GM23338 (cell line): ENCODE data around the gene GOLGA8B. TPM values are rescaled to one million over a fixed set of nuclear protein-coding genes. Genes with fewer than 3 reads are reported as not detected.

ENCODE experiments used
- ATAC-seq: fragments of 200-7000 bp; cut with Tn5 transposase; 3 replicates; pipeline ENCODE4 v1.9.1; 2020
- DNase-seq: peaks from one replicate; pipeline ENCODE4 v3.0.0-alpha.2; 2015; ENCODE audit warnings: low spot score
- H2AFZ ChIP-seq: fragments of 200-600 bp; sonication (generic); 2 replicates; pipeline ENCODE4 v1.8.0; 2016; ENCODE audit warnings: antibody characterized with exemption, mild to moderate bottlenecking, moderate library complexity
- H3F3A ChIP-seq: fragments of 200-600 bp; sonication (generic); replicated peaks from 2 replicates; pipeline ENCODE4 v1.8.0; 2017; ENCODE audit warnings: antibody characterized with exemption, mixed run types, low read depth
- H3K27ac ChIP-seq: fragments of 200-600 bp; sonication (generic); 2 replicates; pipeline ENCODE4 v1.6.1; 2016; ENCODE audit warnings: low read depth
- H3K27me3 ChIP-seq: fragments of 200-600 bp; sonication (generic); 2 replicates; pipeline ENCODE4 v1.8.0; 2016; ENCODE audit warnings: mild to moderate bottlenecking, mixed run types, moderate library complexity; ENCODE audit not compliant: insufficient read depth
- H3K36me3 ChIP-seq: fragments of 200-600 bp; sonication (generic); 2 replicates; pipeline ENCODE4 v1.8.0; 2016; ENCODE audit warnings: mild to moderate bottlenecking; ENCODE audit not compliant: insufficient read depth
- H3K4me1 ChIP-seq: fragments of 200-600 bp; sonication (generic); 2 replicates; pipeline ENCODE4 v1.8.0; 2016; ENCODE audit warnings: mild to moderate bottlenecking, moderate library complexity; ENCODE audit not compliant: insufficient read depth
- H3K4me2 ChIP-seq: fragments of 200-600 bp; sonication (generic); 2 replicates; pipeline ENCODE4 v1.7.1; 2017; ENCODE audit warnings: mixed run types
- H3K4me3 ChIP-seq: fragments of 200-600 bp; sonication (generic); 2 replicates; pipeline ENCODE4 v1.6.1; 2016; ENCODE audit warnings: mixed run types
- H3K79me2 ChIP-seq: fragments of 200-600 bp; sonication (generic); replicated peaks from 2 replicates; pipeline ENCODE4 v1.8.0; 2017; ENCODE audit warnings: mild to moderate bottlenecking; ENCODE audit not compliant: insufficient read depth
- H3K9me2 ChIP-seq: fragments of 200-600 bp; sonication (generic); 2 replicates; pipeline ENCODE4 v1.8.0; 2017; ENCODE audit not compliant: insufficient read depth
- H4K20me1 ChIP-seq: fragments of 200-600 bp; sonication (generic); replicated peaks from 2 replicates; pipeline ENCODE4 v1.8.0; 2017; ENCODE audit warnings: mild to moderate bottlenecking; ENCODE audit not compliant: insufficient read depth
- H3K27ac Mint-ChIP-seq: 2 replicates; pipeline ENCODE4 v1.8.0; 2020; ENCODE audit warnings: inconsistent platforms, mild to moderate bottlenecking, moderate library complexity, mixed read lengths
- H3K27me3 Mint-ChIP-seq: 3 replicates; pipeline ENCODE4 v1.8.0; 2022; ENCODE audit warnings: low read depth, mild to moderate bottlenecking, moderate library complexity, mixed read lengths, inconsistent platforms; ENCODE audit not compliant: insufficient read depth, poor library complexity
- H3K36me3 Mint-ChIP-seq: 3 replicates; pipeline ENCODE4 v1.8.0; 2021; ENCODE audit warnings: low read depth, mild to moderate bottlenecking, inconsistent platforms, moderate library complexity, mixed read lengths
- H3K4me1 Mint-ChIP-seq: 3 replicates; pipeline ENCODE4 v1.8.0; 2020; ENCODE audit warnings: mild to moderate bottlenecking, inconsistent platforms, mixed read lengths
- H3K4me3 Mint-ChIP-seq: 3 replicates; pipeline ENCODE4 v1.8.0; 2021; ENCODE audit warnings: moderate library complexity, mild to moderate bottlenecking, inconsistent platforms, mixed read lengths
- H3K9me3 Mint-ChIP-seq: 3 replicates; pipeline ENCODE4 v1.8.0; 2020; ENCODE audit warnings: moderate library complexity, mild to moderate bottlenecking, inconsistent platforms, mixed read lengths
- CREB1 ChIP-seq: fragments of 250-450 bp; sonication (Bioruptor Pico); IDR thresholded peaks from 2 replicates; pipeline ENCODE4 v1.5.0; 2020; ENCODE audit warnings: low read depth, mild to moderate bottlenecking, moderate library complexity
- EZH2phosphoT487 ChIP-seq: fragments of 200-600 bp; sonication (generic); IDR thresholded peaks from one replicate; pipeline ENCODE4 v1.8.1; 2018; ENCODE audit warnings: antibody characterized with exemption; ENCODE audit not compliant: unreplicated experiment
- NANOG ChIP-seq: IDR thresholded peaks from 2 replicates; pipeline ENCODE4 v1.6.1; 2016; ENCODE audit warnings: antibody characterized with exemption, borderline replicate concordance
- REST ChIP-seq: IDR thresholded peaks from one replicate; pipeline ENCODE4 v1.6.1; 2018; ENCODE audit warnings: antibody characterized with exemption; ENCODE audit not compliant: unreplicated experiment
- ZNF114 ChIP-seq: fragments of 250-450 bp; sonication (Bioruptor Pico); IDR thresholded peaks from 2 replicates; pipeline ENCODE4 v1.5.0; 2020; ENCODE audit warnings: mild to moderate bottlenecking, moderate library complexity
- ZNF462 ChIP-seq: fragments of 250-450 bp; sonication (Bioruptor Pico); IDR thresholded peaks from 2 replicates; pipeline ENCODE4 v1.5.0; 2020; ENCODE audit warnings: mild to moderate bottlenecking, moderate library complexity
- polyA plus RNA-seq: library from polyadenylated mRNA; unstranded; fragments of >200 nt; fragmentation: Nextera tagmentation; extraction: Ambion mirVana; gene quantifications from 2 replicates; pipeline ENCODE4 v1.2.1, GENCODE V29; 2016
- total RNA-seq: library from RNA; depleted of rRNA; stranded (reverse); fragments of >200 nt; shearing (Covaris generic); gene quantifications from 2 replicates; pipeline ENCODE4 v1.2.3, GENCODE V29; 2014

GOLGA8B gene
- total and polyA plus RNA-seq, 2 experiments from 2014 or later, result 44.9 to 50.2 TPM

- no peaks in the 10 kb centered on the region for H3K9me3 Mint-ChIP-seq
- peaks cover 3% of the 10 kb centered on the region; the same call in 1 of the 3 replicates for H3K4me1 Mint-ChIP-seq
- ATAC-seq (no peak), DNase-seq (no peak)
- no peaks in the 10 kb centered on the region for H3K27me3 Mint-ChIP-seq
- no peaks in the 10 kb centered on the region; the same call in 1 of the 2 replicates for H4K20me1 ChIP-seq
- H3K4me2 ChIP-seq, result no peak overlapping the region
- no peaks in the 10 kb centered on the region for H3F3A ChIP-seq
- H3K4me3 Mint-ChIP-seq, result no peak overlapping the region
- TF ChIP-seq REST (no peak), ZNF114 (CRISPR knock-in tag) (no peak), ZNF462 (CRISPR knock-in tag) (no peak), CREB1 (CRISPR knock-in tag) (no peak), EZH2phosphoT487 (no peak), NANOG (no peak)
- no peak overlapping the region for H3K27ac ChIP-seq
- H3K9me2 ChIP-seq, result no peaks in the 10 kb centered on the region
- H3K4me3 ChIP-seq, result no peak overlapping the region
- no peaks in the 10 kb centered on the region for H3K36me3 ChIP-seq
- no peak overlapping the region for H2AFZ ChIP-seq
- H3K36me3 Mint-ChIP-seq, result no peaks in the 10 kb centered on the region
- H3K27ac Mint-ChIP-seq, result no peak overlapping the region
- H3K4me1 ChIP-seq, result no peaks in the 10 kb centered on the region
- H3K27me3 ChIP-seq, result no peaks in the 10 kb centered on the region
- H3K79me2 ChIP-seq, result no peaks in the 10 kb centered on the region
These were observed 15.5 kb upstream of the GOLGA8B start for GRCh38 chr15:34598799-34599585.
